Parathyroid adenoma (tissue), 2 donors: ENCODE results near the gene SSR3.

Experiments used
- H2AFZ ChIP-seq: fragments of 300-600 bp; sonication (generic); one replicate; pipeline ENCODE4 v1.7.0; 2017; ENCODE audit warnings: antibody characterized with exemption, mild to moderate bottlenecking
- H3K27ac ChIP-seq: fragments of 300-600 bp; sonication (generic); one replicate; pipeline ENCODE4 v1.7.0; 2017
- H3K27me3 ChIP-seq: fragments of 300-600 bp; sonication (generic); one replicate; pipeline ENCODE4 v1.7.0; 2017; ENCODE audit warnings: low read length; ENCODE audit not compliant: control insufficient read depth, insufficient read depth
- H3K36me3 ChIP-seq: fragments of 300-600 bp; sonication (generic); one replicate; pipeline ENCODE4 v1.7.0; 2017; ENCODE audit warnings: low read length; ENCODE audit not compliant: control insufficient read depth, insufficient read depth
- H3K4me1 ChIP-seq: fragments of 300-600 bp; sonication (generic); one replicate; pipeline ENCODE4 v1.7.0; 2017; ENCODE audit warnings: control low read depth
- H3K4me2 ChIP-seq: fragments of 300-600 bp; sonication (generic); one replicate; pipeline ENCODE4 v1.7.0; 2017; ENCODE audit warnings: low read length
- H3K4me3 ChIP-seq: fragments of 300-600 bp; sonication (generic); one replicate; pipeline ENCODE4 v1.7.0; 2017; ENCODE audit warnings: low read depth, low read length
- H3K79me2 ChIP-seq: fragments of 300-600 bp; sonication (generic); one replicate; pipeline ENCODE4 v1.7.0; 2017; ENCODE audit warnings: control low read depth
- H3K9ac ChIP-seq: fragments of 300-600 bp; sonication (generic); one replicate; pipeline ENCODE4 v1.7.0; 2017; ENCODE audit warnings: mild to moderate bottlenecking
- H3K9me3 ChIP-seq: fragments of 300-600 bp; sonication (generic); one replicate; pipeline ENCODE4 v1.7.0; 2017; ENCODE audit warnings: low read length; ENCODE audit not compliant: control insufficient read depth
- TF ChIP-seq, protein P1 (sequence below): fragments of 300-600 bp; sonication (generic); IDR thresholded peaks from one replicate; pipeline ENCODE4 v1.7.0; 2017; ENCODE audit warnings: antibody characterized with exemption, mild to moderate bottlenecking
- donor health status: primary hyperparathyroidism.

SSR3 gene

DNA sequence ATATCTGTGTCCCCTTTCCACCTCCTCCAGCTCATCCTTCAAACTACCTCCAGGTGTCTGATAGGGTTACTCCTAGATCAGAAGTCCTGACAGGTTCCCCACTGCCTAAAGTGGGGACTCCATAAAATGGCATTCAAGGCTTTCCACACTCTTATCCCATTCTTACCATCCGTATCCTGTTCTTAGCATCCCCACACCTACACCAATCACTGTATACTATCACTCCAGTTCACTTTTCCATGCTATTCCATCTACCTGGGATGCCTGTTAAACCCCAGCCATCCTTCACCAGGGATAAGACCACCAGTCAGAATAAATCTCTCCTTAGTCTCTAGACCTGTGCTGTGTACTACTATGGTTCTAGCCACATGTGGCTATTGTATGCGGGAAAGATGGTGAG lies 19.1 kb downstream of the SSR3 start:
- H3K27me3 ChIP-seq, result no peaks in the 10 kb centered on the region
- H3K79me2 ChIP-seq, result peaks cover 2% of the 10 kb centered on the region
- H3K9ac ChIP-seq, result no peak overlapping the region
- peak overlapping the region; percentile 53 for H3K27ac ChIP-seq
- H3K4me2 ChIP-seq, result no peak overlapping the region
- H3K9me3 ChIP-seq, result no peaks in the 10 kb centered on the region
- peaks cover 13% of the 10 kb centered on the region for H3K4me1 ChIP-seq
- TF ChIP-seq, protein P1, sequence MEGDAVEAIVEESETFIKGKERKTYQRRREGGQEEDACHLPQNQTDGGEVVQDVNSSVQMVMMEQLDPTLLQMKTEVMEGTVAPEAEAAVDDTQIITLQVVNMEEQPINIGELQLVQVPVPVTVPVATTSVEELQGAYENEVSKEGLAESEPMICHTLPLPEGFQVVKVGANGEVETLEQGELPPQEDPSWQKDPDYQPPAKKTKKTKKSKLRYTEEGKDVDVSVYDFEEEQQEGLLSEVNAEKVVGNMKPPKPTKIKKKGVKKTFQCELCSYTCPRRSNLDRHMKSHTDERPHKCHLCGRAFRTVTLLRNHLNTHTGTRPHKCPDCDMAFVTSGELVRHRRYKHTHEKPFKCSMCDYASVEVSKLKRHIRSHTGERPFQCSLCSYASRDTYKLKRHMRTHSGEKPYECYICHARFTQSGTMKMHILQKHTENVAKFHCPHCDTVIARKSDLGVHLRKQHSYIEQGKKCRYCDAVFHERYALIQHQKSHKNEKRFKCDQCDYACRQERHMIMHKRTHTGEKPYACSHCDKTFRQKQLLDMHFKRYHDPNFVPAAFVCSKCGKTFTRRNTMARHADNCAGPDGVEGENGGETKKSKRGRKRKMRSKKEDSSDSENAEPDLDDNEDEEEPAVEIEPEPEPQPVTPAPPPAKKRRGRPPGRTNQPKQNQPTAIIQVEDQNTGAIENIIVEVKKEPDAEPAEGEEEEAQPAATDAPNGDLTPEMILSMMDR, result no peak
- no peak overlapping the region for H3K4me3 ChIP-seq
- no peak overlapping the region for H2AFZ ChIP-seq
- H3K36me3 ChIP-seq, result no peaks in the 10 kb centered on the region

DNA sequence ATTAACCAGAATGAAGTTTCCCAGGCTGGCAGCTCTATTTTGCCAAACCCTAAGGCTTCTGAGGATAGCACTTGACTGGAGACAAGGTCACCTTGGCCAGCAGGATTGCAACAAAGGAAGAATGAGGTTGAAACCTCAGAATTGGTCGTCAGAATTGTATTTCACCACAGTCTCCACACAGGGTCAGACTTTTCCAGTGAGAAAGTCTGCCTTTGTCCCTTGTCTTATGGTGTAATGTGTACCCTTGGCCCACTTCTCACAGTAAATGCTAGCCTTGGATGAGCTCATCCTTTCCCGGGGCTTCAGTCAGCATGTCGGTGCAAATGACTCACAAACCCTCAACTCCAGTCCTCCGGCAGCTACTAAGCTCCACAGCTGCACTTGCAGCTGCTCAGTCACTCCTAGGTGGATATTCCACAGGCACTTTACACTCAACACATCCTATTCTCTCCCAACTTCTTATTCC lies 19.7 kb downstream of the SSR3 start:
- no peaks in the 10 kb centered on the region for H3K27me3 ChIP-seq
- no peak overlapping the region for H3K4me3 ChIP-seq
- peak overlapping the region; percentile 53 for H3K27ac ChIP-seq
- H3K4me2 ChIP-seq, result no peak overlapping the region
- H3K9me3 ChIP-seq, result no peaks in the 10 kb centered on the region
- no peaks in the 10 kb centered on the region for H3K36me3 ChIP-seq
- H2AFZ ChIP-seq, result no peak overlapping the region
- H3K9ac ChIP-seq, result no peak overlapping the region
- H3K4me1 ChIP-seq, result peaks cover 13% of the 10 kb centered on the region
- TF ChIP-seq, protein P1, result no peak
- peaks cover 2% of the 10 kb centered on the region for H3K79me2 ChIP-seq

DNA sequence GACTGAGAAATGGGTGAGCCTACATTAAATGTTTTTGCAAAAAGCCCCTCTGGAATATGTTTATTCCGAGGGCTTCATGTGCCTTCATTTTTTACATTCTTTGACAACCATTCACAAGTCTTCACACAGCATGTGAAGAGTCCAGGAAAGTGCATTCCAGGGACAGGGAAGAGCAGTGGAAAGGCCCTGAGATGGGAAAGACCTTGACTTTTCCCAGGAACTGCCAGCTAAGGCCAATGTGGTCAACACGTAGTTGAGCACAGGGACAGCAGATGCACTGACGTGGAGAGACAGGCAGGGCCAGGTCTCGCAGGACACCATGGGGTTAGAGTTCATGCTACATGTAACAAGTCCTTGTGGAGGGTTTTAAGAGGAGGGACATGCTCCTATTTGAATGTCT lies 21.7 kb downstream of the SSR3 start:
- H3K27ac ChIP-seq, result no peak overlapping the region
- no peaks in the 10 kb centered on the region for H3K27me3 ChIP-seq
- no peaks in the 10 kb centered on the region for H3K9me3 ChIP-seq
- no peaks in the 10 kb centered on the region for H3K36me3 ChIP-seq
- no peak overlapping the region for H3K4me2 ChIP-seq
- H2AFZ ChIP-seq, result no peak overlapping the region
- H3K4me3 ChIP-seq, result no peak overlapping the region
- H3K4me1 ChIP-seq, result peaks cover 13% of the 10 kb centered on the region
- H3K79me2 ChIP-seq, result peaks cover 2% of the 10 kb centered on the region
- TF ChIP-seq, protein P1, result no peak
- no peak overlapping the region for H3K9ac ChIP-seq

DNA sequence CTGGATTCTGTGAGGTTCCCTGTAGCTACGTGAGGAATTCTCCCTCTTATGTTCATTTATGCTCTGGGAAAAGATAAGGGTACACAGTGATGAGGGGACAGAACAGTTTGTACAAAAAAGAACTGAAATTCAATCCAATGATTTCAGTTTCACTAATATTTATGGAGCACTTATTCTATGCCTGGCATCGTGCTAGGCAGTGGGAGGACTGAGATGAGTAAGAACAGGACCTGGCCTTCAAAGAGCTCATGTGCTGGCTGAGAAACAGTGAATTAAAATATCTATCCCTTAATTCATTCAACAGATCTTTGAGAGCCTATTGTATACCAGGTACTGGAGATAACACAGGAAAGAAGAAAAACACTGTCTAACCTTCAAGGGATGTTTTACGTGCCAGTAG lies 22.2 kb downstream of the SSR3 start:
- H3K4me1 ChIP-seq, result peaks cover 13% of the 10 kb centered on the region
- no peaks in the 10 kb centered on the region for H3K27me3 ChIP-seq
- H3K79me2 ChIP-seq, result peaks cover 2% of the 10 kb centered on the region
- no peak overlapping the region for H3K27ac ChIP-seq
- H3K9ac ChIP-seq, result no peak overlapping the region
- H3K4me2 ChIP-seq, result no peak overlapping the region
- no peaks in the 10 kb centered on the region for H3K36me3 ChIP-seq
- TF ChIP-seq, protein P1, result no peak
- no peak overlapping the region for H2AFZ ChIP-seq
- H3K9me3 ChIP-seq, result no peaks in the 10 kb centered on the region
- no peak overlapping the region for H3K4me3 ChIP-seq

DNA sequence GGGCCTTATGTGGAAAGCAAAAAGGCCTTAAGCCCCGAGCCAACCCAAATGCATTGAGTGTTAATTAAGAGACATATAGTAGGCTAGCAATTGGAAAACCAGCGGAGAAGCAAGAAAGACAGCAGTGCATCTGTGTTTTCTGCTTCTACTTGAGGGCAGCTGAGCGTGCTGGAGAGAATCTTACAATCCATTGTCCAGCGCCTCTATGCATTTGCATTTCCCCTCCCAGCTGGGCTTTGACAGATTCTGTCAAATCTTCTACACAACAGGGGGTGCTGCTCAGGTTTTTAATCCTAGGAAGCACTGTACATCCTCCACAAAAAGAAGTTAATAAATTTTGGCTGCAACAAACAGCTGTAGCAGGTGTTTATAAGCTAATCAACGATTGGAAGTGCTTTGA lies 23.9 kb downstream of the SSR3 start:
- TF ChIP-seq, protein P1, result no peak
- H3K79me2 ChIP-seq, result no peaks in the 10 kb centered on the region
- H3K36me3 ChIP-seq, result no peaks in the 10 kb centered on the region
- no peaks in the 10 kb centered on the region for H3K27me3 ChIP-seq
- H3K9me3 ChIP-seq, result no peaks in the 10 kb centered on the region
- no peak overlapping the region for H3K9ac ChIP-seq
- no peak overlapping the region for H3K4me3 ChIP-seq
- no peak overlapping the region for H3K4me2 ChIP-seq
- H3K4me1 ChIP-seq, result peaks cover 13% of the 10 kb centered on the region
- no peak overlapping the region for H2AFZ ChIP-seq
- no peak overlapping the region for H3K27ac ChIP-seq
